Astrocyte (in vitro differentiated cells and primary cell): ENCODE results near the gene CEP95. TPM values are rescaled to one million over a fixed set of nuclear protein-coding genes. Genes with fewer than 3 reads are reported as not detected.

Source experiments
- DNase-seq: peaks from one replicate; pipeline ENCODE4 v3.0.0-alpha.2; 2010; ENCODE audit warnings: low read depth
- FAIRE-seq: peaks from 2 replicates; lab custom pipeline; 2011; peaks lifted over from hg19 to GRCh38; lab: Jason Lieb, UNC
- H2AFZ ChIP-seq: 2 replicates; pipeline ENCODE4 v1.6.0; 2012; ENCODE audit warnings: low read depth, low read length, inconsistent platforms
- H3K27ac ChIP-seq: 2 replicates; pipeline ENCODE4 v1.5.1; 2011; ENCODE audit warnings: low read depth, low read length, inconsistent platforms
- H3K27me3 ChIP-seq: 2 replicates; pipeline ENCODE4 v1.6.0; 2011; ENCODE audit warnings: low read length, inconsistent platforms; ENCODE audit not compliant: insufficient read depth
- H3K36me3 ChIP-seq: 2 replicates; pipeline ENCODE4 v1.5.1; 2011; ENCODE audit warnings: low read length, inconsistent platforms; ENCODE audit not compliant: insufficient read depth
- H3K4me1 ChIP-seq: 2 replicates; pipeline ENCODE4 v1.5.1; 2011; ENCODE audit warnings: low read length, inconsistent platforms; ENCODE audit not compliant: insufficient read depth
- H3K4me2 ChIP-seq: 2 replicates; pipeline ENCODE4 v1.6.0; 2012; ENCODE audit warnings: low read length, inconsistent platforms
- H3K4me3 ChIP-seq: 2 replicates; pipeline ENCODE4 v1.5.1; 2011; ENCODE audit warnings: low read depth, mild to moderate bottlenecking, low read length, inconsistent platforms; ENCODE audit not compliant: insufficient read depth
- H3K79me2 ChIP-seq: 2 replicates; pipeline ENCODE4 v1.6.0; 2012; ENCODE audit warnings: mild to moderate bottlenecking, low read length, inconsistent platforms; ENCODE audit not compliant: insufficient read depth
- H3K9ac ChIP-seq: 2 replicates; pipeline ENCODE4 v1.6.0; 2012; ENCODE audit warnings: mild to moderate bottlenecking, low read length, inconsistent platforms
- H3K9me3 ChIP-seq: 2 replicates; pipeline ENCODE4 v1.5.1; 2012; ENCODE audit warnings: low read depth, mild to moderate bottlenecking, low read length, inconsistent platforms; ENCODE audit not compliant: insufficient read depth
- H4K20me1 ChIP-seq: 2 replicates; pipeline ENCODE4 v1.6.0; 2012; ENCODE audit warnings: low read length, inconsistent platforms; ENCODE audit not compliant: insufficient read depth
- H3K27ac Mint-ChIP-seq: one replicate; pipeline ENCODE4 v1.8.0; 2021; ENCODE audit warnings: mild to moderate bottlenecking, mixed read lengths; ENCODE audit not compliant: unreplicated experiment
- H3K27me3 Mint-ChIP-seq: one replicate; pipeline ENCODE4 v1.8.0; 2021; ENCODE audit warnings: low read depth, mixed read lengths; ENCODE audit not compliant: unreplicated experiment
- H3K36me3 Mint-ChIP-seq: one replicate; pipeline ENCODE4 v1.8.0; 2021; ENCODE audit warnings: low read depth, mixed read lengths; ENCODE audit not compliant: unreplicated experiment
- H3K4me1 Mint-ChIP-seq: one replicate; pipeline ENCODE4 v1.8.0; 2021; ENCODE audit warnings: low read depth, mixed read lengths; ENCODE audit not compliant: unreplicated experiment
- H3K4me3 Mint-ChIP-seq: one replicate; pipeline ENCODE4 v1.8.0; 2021; ENCODE audit warnings: mild to moderate bottlenecking, moderate library complexity, mixed read lengths; ENCODE audit not compliant: unreplicated experiment
- H3K9me3 Mint-ChIP-seq: one replicate; pipeline ENCODE4 v1.8.0; 2021; ENCODE audit warnings: mild to moderate bottlenecking, mixed read lengths; ENCODE audit not compliant: unreplicated experiment
- EZH2 ChIP-seq: IDR thresholded peaks from 2 replicates; pipeline ENCODE4 v1.6.1; 2012; ENCODE audit warnings: mild to moderate bottlenecking, low read length, inconsistent platforms; ENCODE audit not compliant: insufficient read depth
- total RNA-seq: library from RNA; stranded (reverse); gene quantifications from 2 replicates; pipeline ENCODE4 v1.2.1, GENCODE V29; 2021
- TF ChIP-seq, protein P1 (sequence below): IDR thresholded peaks from 2 replicates; pipeline ENCODE4 v1.5.1; 2011; ENCODE audit warnings: low read depth, mild to moderate bottlenecking, inconsistent platforms, low read length, moderate library complexity; ENCODE audit not compliant: insufficient read depth

The CEP95 gene
- total RNA-seq, 1 donor from 2014 or later = 35.2 TPM

DNA sequence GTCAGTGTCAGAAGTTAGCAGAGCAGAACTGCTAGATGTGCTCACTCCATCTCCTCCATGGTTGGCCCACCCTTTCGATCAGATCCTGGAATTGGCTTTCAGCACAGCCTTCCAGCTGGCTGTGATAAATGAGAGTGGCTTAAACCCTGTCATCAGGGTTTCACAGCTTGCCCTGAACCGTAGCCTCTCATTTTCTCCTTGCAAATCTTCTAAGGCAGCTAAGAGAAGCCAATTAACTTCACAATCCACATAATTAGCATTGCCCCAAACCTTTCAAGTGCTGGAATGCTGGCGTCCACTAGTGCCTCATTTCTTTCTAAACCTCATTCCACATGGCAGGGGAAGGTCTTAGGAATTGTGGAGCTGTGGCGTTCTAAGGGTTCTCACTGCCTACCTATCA lies 36.2 kb upstream of the CEP95 start:
- no peak for TF ChIP-seq EZH2
- TF ChIP-seq, protein P1, sequence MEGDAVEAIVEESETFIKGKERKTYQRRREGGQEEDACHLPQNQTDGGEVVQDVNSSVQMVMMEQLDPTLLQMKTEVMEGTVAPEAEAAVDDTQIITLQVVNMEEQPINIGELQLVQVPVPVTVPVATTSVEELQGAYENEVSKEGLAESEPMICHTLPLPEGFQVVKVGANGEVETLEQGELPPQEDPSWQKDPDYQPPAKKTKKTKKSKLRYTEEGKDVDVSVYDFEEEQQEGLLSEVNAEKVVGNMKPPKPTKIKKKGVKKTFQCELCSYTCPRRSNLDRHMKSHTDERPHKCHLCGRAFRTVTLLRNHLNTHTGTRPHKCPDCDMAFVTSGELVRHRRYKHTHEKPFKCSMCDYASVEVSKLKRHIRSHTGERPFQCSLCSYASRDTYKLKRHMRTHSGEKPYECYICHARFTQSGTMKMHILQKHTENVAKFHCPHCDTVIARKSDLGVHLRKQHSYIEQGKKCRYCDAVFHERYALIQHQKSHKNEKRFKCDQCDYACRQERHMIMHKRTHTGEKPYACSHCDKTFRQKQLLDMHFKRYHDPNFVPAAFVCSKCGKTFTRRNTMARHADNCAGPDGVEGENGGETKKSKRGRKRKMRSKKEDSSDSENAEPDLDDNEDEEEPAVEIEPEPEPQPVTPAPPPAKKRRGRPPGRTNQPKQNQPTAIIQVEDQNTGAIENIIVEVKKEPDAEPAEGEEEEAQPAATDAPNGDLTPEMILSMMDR = no peak
- Histone ChIP-seq H3K79me2 (no peaks in the 10 kb centered on the region), H3K4me1 (no peaks in the 10 kb centered on the region), H3K27ac (no peak overlapping the region), H4K20me1 (no peaks in the 10 kb centered on the region), H3K4me3 (no peak overlapping the region), H2AFZ (no peak overlapping the region), H3K36me3 (no peaks in the 10 kb centered on the region), H3K4me2 (no peak overlapping the region), H3K27me3 (no peaks in the 10 kb centered on the region), H3K9me3 (no peaks in the 10 kb centered on the region), H3K9ac (no peak overlapping the region)
- peaks cover 3% of the 10 kb centered on the region for H3K9me3 Mint-ChIP-seq
- no peak overlapping the region for H3K27ac Mint-ChIP-seq
- FAIRE-seq = no peak
- H3K27me3 Mint-ChIP-seq = no peaks in the 10 kb centered on the region
- no peak overlapping the region for H3K4me3 Mint-ChIP-seq
- H3K36me3 Mint-ChIP-seq = peaks cover 3% of the 10 kb centered on the region
- DNase-seq = no peak
- H3K4me1 Mint-ChIP-seq = peaks cover 9% of the 10 kb centered on the region

DNA sequence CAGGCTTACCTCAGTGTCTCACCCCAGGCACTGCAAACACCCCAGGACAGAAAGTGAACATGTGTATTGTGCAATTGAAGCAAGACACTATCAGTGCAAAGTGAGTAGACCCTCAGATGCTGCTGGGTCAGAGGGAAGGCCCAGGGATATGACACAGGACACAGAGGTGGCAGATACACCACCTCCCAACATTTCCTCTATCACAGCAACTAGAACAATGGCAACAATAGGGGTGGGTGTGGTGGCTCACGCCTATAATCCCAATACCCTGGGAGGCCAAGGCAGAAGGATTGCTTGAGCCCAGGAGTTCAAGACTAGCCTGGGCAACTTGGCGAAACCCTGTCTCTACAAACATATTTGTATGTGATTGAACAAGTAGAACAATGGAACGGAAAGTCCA lies 35.3 kb upstream of the CEP95 start:
- no peaks in the 10 kb centered on the region for H3K4me1 ChIP-seq
- no peaks in the 10 kb centered on the region for H3K36me3 ChIP-seq
- FAIRE-seq = no peak
- H3K27ac Mint-ChIP-seq = no peak overlapping the region
- peaks cover under 1% of the 10 kb centered on the region for H3K4me1 Mint-ChIP-seq
- no peaks in the 10 kb centered on the region for H3K27me3 Mint-ChIP-seq
- H3K27me3 ChIP-seq = no peaks in the 10 kb centered on the region
- no peak overlapping the region for H3K9ac ChIP-seq
- no peak overlapping the region for H3K4me3 Mint-ChIP-seq
- TF ChIP-seq EZH2 = no peak
- TF ChIP-seq, protein P1 = no peak
- H3K9me3 Mint-ChIP-seq = no peaks in the 10 kb centered on the region
- H3K4me2 ChIP-seq = no peak overlapping the region
- no peak overlapping the region for H3K27ac ChIP-seq
- no peaks in the 10 kb centered on the region for H4K20me1 ChIP-seq
- peaks cover 3% of the 10 kb centered on the region for H3K36me3 Mint-ChIP-seq
- H2AFZ ChIP-seq = no peak overlapping the region
- H3K4me3 ChIP-seq = no peak overlapping the region
- no peak for DNase-seq
- H3K79me2 ChIP-seq = no peaks in the 10 kb centered on the region
- H3K9me3 ChIP-seq = no peaks in the 10 kb centered on the region

DNA sequence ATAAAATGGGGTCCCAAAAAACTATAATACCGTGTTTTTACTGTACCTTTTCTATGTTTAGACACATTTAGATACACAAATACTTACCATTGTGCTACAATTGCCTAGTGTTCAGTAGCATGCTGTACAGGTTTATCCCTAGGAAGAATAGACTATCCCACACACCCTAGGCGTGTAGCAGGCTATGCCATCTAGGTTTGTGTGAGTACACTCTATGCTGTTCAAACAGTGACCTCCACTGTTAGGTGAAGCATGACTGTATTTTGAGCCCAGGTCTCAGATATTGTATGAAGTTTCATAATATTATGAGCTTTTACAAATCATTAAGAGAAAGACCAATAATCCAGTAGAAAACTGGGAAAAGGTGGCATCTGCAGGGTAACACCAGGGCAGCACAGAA lies 34.2 kb upstream of the CEP95 start:
- Histone ChIP-seq H3K27me3 (no peaks in the 10 kb centered on the region), H3K27ac (no peak overlapping the region), H3K9ac (no peak overlapping the region), H3K4me2 (no peak overlapping the region), H3K9me3 (no peaks in the 10 kb centered on the region), H2AFZ (no peak overlapping the region), H3K4me3 (no peak overlapping the region), H4K20me1 (no peaks in the 10 kb centered on the region), H3K79me2 (no peaks in the 10 kb centered on the region), H3K36me3 (no peaks in the 10 kb centered on the region), H3K4me1 (no peaks in the 10 kb centered on the region)
- peak overlapping the region; percentile 41 for H3K27ac Mint-ChIP-seq
- TF ChIP-seq, protein P1 = no peak
- TF ChIP-seq EZH2 = no peak
- no peak for FAIRE-seq
- no peaks in the 10 kb centered on the region for H3K4me1 Mint-ChIP-seq
- peaks cover 3% of the 10 kb centered on the region for H3K36me3 Mint-ChIP-seq
- H3K27me3 Mint-ChIP-seq = no peaks in the 10 kb centered on the region
- no peak for DNase-seq
- H3K9me3 Mint-ChIP-seq = no peaks in the 10 kb centered on the region
- H3K4me3 Mint-ChIP-seq = no peak overlapping the region
